GDM1 (cell line): ENCODE results near the gene CXCR5.
"Not testable (repeated sequence)": the region's sequence is repeated elsewhere in the genome, so short reads cannot be mapped to it uniquely, and the experiment has no call there.

ENCODE experiments used
- DNase-seq: peaks from one replicate; lab custom pipeline; 2025; lab: John Stamatoyannopoulos, UW

The CXCR5 gene

DNA sequence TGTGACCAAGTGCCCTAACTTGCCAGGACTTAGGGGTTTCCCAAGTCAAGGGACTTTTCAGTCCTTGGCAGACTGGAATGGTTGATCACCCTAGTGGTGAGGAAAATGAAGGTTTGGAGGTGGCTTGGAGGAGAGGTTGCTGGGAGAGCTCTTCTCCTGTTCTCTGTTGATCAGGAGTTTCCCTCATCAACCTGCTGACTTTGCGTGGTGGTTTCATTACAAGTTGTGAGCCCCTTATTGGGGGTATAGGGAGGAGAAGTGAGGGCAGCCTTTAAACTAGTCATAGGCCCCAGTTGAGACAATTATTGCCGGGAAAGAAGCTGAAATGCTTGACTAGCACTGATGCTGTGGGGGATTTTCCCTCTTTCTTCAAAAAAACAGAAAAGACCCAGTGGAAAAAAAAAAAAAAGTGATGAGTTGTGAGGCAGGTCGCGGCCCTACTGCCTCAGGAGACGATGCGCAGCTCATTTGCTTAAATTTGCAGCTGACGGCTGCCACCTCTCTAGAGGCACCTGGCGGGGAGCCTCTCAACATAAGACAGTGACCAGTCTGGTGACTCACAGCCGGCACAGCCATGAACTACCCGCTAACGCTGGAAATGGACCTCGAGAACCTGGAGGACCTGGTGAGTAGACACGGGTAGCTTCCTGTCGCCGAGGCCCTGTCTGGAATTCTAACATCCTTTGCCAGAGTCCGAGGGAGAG lies at the start of gene CXCR5:
TSS of gene CXCR5 (plus strand) at position 525 of the 704 bp plus-strand sequence. CDS start at position 575, 50 bp downstream.
- DNase-seq, result no peak

DNA sequence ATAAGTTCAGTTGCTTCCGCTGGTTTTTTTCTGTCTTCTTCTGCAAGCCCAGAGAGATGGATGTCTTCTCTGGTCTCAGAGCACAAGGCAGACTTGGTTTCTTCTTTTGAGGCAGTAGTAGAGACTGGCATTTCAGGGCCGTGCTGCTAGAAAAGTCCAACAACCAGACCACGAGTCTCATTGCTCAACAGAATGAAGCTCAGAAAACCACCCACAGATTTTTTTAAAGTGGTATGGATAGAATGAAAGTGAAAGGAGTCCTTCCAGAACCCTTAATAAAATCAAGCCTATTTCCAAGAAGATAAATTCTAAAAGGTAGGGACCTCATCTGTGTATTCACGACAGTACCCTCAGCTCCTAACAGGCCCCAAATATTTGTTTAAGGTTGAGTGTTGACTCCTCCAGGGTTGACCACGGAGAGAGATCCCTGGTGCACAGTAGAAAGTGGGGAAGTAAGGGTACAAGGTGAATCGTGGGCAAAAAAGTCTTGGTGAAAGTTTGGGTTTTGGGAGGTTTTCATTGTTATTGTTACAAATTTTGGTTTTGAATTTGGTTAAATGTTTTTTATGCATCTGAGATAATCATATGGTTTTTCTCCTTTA lies 49.2 kb upstream of the CXCR5 start:
- DNase-seq, result no peak

DNA sequence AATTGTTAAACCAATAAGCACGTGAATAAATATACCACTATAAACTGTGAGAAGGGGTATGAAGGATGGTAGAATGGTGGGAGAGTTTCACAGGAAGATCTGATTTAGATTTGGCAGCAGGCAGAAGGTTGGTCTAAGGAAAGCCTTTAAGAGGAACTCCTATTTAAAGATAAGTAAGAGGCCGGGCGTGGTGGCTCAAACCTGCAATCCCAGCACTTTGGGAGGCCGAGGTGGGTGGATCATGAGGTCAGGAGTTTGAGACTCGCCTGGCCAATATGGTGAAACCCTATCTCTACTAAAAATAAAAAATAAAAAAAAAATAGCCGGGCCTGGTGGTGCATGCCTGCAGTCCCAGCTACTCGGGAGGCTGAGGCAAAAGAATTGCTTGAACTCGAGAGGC lies 45.8 kb upstream of the CXCR5 start:
- no peak for DNase-seq

DNA sequence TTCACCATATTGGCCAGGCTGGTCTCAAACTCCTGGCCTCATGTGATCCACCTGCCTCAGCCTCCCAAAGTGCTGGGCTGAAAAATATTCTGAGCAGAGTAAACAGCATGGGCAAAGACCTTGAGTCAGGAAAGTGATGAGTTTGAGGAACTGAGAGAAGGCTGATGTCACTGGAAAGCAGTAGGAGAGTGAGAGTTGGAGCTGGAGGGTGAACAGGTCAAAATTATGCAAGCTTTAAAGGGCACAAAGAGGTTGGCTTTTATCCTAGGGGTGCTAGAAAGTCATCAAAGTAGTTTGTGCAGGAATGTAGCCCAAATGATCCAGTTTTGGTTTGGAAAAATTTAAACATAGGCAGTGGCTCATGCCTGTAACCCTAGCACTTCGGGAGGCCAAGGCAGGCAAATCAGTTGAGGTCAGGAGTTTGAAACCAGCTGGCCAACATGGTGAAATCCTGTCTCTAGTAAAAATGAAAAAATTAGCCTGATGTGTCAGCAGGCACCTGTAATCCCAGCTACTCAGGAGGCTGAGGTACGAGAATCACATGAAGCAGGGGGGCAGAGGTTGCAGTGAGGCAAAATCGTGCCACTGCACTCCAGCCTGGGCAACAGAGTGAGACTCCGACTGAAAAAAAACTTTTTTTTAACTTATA lies 44.7 kb upstream of the CXCR5 start:
- no peak for DNase-seq

DNA sequence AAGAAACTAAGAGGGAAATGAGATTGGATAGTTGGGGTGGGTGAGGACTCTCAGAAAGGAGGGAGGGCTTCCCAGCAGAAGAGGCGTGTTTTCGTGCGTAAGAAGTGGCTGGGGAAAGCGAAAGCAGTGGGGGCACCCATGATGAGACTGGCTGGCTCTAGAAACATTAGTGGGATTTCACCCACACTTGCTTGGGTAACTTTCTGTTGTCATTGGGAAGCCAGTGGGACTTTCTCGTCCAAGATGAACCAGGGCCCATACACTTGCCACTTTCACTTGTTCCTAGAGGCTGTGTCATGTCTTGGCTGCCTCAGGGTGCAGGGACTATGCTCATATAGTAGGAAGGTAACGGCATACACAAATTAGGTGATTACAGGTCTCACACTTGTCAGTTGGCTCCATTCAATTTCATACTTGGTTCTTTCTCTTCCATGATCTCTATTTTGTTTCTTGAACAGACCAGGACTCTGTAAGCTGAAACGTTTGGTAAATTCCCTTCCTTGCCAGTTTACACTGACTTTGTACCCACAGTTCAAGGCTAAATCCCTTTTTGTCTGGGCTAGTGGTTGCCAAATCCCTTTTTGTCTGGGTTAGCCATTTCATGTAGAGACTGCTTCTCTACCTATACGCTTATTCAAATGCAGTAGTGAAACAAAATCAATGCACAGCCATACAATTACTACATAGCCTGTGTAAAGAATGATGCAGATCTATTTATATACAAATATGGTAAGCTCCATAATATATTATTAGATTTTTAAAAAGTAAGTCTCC lies 42.0 kb upstream of the CXCR5 start:
- DNase-seq, result no peak

DNA sequence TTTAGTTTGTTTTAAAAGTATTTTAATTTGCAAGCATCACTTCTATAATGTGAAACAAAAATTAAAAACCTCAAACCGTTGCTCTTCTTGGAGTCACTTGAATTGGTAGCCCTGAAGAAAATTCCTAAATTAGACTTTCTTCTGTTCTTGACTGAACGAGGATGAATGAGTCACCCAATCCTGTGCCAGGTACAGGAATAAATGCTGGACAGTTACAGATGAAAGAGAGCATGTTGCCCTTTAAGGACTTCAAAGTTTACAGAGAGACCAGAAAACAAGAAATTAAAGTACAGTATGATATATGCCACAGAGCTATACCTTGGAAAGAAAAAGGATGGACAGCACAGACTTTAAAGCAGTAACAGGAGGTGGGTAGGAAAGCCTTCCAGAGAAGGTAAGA lies 41.3 kb upstream of the CXCR5 start:
- no peak for DNase-seq

DNA sequence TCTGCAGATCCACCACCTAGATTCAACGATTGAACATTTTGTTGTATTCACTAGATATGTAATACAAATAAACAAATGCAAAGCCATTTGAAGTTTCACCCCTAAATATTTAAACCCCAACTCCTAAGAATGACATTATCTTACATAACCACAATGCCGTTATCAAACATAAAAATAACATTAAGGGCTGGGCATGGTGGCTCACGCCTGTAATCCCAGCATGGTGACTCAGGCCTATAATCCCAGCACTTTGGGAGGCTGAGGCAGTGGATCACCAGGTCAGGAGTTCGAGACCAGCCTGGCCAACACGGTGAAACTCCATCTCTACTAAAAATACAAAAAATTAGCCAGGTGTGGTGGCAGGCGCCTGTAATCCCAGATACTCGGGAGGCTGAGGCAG lies 40.8 kb upstream of the CXCR5 start:
- not testable (repeated sequence) for DNase-seq

DNA sequence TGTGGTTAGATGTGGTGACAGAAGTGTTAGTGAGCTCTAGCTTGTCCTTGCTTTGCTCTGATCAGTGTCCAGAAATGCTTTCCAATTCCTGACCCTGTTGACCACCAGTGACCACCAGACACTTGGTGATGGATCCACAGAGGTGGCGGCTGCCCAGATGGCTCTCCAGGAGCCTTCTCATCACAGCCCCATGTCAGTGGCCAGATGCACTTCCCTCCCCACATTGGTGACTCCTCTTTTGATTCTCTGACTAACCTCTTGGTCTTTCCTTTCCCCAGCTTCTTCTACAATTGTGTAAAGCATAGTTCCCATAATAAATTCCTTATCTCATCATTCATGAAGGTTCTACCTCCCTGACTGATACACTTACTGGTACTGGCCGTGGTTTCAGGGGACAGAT lies 40.1 kb upstream of the CXCR5 start:
- DNase-seq, result no peak

- no peak for DNase-seq
Measured at GRCh38 chr11:118845369-118845768, 38.3 kb upstream of the CXCR5 start.

DNA sequence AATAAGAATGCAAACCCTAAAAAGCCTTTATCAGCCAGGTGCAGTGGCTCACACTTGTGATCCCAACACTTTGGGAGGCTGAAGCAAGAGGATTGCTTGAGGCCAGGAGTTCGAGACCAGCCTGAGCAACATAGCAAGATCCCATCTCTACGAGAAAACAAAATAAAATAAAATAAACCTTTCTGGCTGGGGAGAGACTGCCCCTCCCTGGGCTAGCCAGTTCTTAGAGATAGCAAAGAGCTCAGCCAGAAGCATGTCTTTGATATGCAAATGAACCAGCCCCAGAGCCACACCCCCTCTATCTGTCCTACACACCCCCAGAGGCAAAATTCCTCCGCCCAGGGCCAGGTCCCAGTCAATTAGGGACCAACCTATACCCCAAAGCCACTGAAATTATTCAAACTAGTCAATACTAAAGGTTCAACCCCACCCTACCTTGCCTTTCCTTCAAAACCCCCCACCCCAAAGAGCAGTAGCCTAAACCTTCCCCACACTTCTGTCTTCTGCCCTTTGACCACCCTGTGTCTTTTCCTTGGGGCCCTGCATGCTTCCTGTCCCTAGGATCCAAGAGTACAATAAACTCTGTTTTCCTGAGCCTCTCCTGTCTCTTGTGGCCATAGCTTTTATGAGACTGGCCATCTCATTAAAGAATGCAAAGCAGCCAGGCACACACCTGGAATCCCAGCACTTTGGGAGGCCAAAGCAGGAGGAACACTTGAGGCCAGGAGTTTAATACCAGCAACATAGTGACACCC lies 37.3 kb upstream of the CXCR5 start:
- no peak for DNase-seq

GRCh38 chr11:118849825-118850224 lies 33.9 kb upstream of the CXCR5 start:
- no peak for DNase-seq

GRCh38 chr11:118851970-118852369 lies 31.7 kb upstream of the CXCR5 start:
- peak; percentile 39 for DNase-seq

GRCh38 chr11:118853678-118854077 lies 30.0 kb upstream of the CXCR5 start:
- no peak for DNase-seq

DNA sequence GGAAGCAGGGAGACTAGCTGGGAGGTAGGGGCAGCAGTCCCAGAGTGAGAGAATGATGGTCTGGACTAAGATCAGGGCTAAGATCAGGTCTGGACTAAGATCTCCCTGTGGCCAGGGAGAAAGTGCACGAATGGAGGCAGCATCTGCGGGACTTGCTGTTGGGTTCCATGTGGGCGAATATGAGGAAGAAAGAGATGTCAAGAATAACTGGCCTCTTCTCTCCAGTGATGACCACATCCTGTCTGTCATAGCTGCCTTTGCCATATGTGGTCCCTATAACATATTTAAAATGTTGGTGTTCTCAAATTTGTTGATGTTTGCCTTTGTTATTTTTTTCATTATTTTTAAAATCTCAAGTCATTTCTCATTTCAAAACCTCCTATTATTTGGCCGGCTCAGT lies 27.4 kb upstream of the CXCR5 start:
- DNase-seq, result no peak

- DNase-seq, result no peak
Measured at GRCh38 chr11:118857385-118857784, 26.3 kb upstream of the CXCR5 start.

DNA sequence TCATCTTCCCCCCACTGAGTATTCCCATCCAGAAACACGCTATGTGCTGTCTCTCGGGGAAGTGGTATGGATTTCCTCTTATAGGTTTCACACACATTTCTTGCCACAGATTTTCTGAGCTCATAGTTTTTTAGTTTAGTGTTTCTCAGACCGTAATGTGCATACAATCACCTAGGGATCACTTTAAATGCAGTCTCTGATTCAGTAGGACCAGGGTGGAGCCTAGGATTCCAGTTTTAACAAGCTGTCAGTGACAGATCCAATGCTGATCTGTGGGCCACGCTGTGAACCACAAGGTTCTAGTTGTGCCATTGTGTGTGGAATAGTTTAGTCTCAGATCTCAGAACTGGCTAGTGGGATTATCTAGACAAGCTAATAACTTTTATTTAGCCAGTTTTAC lies 23.7 kb upstream of the CXCR5 start:
- DNase-seq, result no peak

DNA sequence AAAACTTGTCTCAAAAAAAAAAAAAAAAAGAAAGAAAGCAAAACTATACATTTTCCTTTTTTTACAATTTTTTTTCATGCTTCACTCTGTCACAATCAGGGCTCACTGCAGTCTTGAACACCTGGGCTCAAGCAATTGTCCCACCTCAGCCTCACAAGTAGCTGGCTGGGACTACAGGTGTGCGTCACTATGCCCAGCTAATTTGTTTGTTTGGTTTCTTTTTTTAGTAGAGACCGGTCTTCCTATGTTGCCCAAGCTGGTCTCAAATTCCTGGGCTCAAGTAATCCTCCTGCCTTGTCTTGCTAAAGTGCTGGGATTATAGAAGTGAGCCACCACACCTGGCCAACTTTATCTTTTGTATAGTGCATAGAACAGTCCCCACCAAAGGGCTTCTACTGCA lies 15.0 kb upstream of the CXCR5 start:
- no peak for DNase-seq

- DNase-seq, result no peak
Measured at GRCh38 chr11:118870396-118871343, 13.0 kb upstream of the CXCR5 start.

DNA sequence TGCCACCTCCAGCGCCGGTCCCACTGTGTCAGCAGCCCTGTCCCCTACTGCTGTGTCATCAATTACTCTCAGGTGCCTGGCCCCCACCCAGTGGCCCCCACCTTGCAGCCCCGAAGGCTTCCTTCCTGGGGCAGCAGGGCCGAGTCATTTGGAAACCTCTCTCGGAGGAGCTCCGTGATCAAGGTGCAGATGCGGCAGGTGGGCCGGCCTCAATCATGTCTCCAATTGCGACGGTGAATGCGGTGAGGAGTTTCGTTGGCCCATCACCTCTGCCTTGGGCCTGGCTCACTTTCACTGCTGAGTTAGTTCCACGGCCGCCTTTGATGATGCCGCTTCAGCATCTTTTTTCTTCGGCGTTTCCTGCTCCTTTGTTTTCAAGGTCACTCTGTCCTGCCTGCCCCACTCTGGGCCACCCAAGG lies 11.3 kb upstream of the CXCR5 start:
- DNase-seq, result no peak

DNA sequence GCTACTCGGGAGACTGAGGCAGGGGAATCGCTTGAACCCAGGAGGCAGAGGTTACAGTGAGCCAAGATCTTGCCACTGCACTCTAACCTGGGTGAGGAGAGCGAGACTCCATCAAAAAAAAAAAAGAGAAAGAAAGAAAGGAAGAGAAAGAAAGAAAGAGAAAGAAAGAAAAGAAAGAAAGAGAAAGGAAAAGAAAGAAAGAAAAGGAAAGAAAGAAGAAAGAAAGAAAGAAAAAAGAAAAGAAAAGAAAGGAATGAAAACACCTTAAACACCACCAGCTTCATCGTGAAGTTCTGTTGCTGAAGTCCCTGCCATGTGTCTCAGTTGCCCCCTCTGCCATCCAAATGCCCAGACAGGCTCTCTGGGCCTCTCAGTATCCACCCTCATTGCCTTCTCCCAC lies 9.9 kb upstream of the CXCR5 start:
- DNase-seq, result no peak

DNA sequence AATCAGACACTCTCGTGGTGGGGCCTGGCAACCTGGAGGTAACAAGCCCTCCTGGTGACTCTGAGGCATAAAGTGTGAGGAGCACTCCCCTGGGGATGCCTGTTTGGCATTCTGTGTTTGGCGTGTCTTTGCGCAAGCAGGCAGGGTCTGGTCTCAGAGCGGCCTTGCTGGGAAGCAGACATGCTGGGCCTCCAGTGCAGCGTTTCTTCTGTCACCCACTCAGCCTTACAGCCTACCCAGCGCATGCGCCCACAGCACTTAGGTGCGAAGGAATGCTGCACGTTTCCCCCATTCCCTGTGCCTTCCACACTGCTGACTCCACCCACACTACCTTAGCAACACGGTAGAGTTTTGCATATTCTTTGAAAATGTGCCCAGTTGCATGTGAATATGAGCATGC lies 7.4 kb upstream of the CXCR5 start:
- no peak for DNase-seq
